Suprapubic skin (tissue), 4 donors: ENCODE measurements around the gene GIMAP1.

Experiments
- POLR2A ChIP-seq, 2 donors: fragments of 450-650 bp; IDR thresholded peaks; one replicate each; pipeline ENCODE4 v1.6.1; 2017; ENCODE audit warnings: antibody characterized with exemption in 2 of 2, mild to moderate bottlenecking in 2 of 2, moderate library complexity in 2 of 2
- POLR2AphosphoS5 ChIP-seq, 3 donors: sonication (generic); formaldehyde crosslinking; IDR thresholded peaks; one replicate each; pipeline ENCODE4 v1.6.1; 2017; ENCODE audit warnings: antibody characterized with exemption in 3 of 3
- TF ChIP-seq, protein P1 (sequence below), 2 donors: fragments of 200-600 bp in 1 of 2; fragments of 450-650 bp in 1 of 2; sonication (generic) in 1 of 2; IDR thresholded peaks; one replicate each; pipeline ENCODE4 v1.5.1; 2016 to 2019; ENCODE audit warnings: antibody characterized with exemption in 2 of 2, mild to moderate bottlenecking in 1 of 2, moderate library complexity in 1 of 2

DNA sequence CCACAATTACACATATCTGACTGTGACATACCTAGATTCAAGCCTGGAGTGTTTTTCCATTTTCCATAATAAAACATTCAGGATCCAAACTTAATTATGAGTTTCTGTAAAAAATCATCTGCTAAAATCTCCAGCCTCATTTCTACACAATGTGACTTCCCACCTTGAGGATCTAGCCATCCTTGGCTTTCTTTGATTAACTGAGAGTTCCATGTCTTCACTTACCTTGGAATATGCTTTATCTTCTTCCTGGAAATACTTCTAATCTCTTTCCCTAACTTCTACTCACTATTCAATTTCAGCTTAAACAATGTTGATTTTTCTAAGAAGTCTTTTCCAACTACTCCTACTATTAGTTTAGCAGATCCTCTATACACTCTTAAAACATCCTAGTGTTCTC, 47.4 kb upstream of the GIMAP1 start:
- TF ChIP-seq, protein P1, sequence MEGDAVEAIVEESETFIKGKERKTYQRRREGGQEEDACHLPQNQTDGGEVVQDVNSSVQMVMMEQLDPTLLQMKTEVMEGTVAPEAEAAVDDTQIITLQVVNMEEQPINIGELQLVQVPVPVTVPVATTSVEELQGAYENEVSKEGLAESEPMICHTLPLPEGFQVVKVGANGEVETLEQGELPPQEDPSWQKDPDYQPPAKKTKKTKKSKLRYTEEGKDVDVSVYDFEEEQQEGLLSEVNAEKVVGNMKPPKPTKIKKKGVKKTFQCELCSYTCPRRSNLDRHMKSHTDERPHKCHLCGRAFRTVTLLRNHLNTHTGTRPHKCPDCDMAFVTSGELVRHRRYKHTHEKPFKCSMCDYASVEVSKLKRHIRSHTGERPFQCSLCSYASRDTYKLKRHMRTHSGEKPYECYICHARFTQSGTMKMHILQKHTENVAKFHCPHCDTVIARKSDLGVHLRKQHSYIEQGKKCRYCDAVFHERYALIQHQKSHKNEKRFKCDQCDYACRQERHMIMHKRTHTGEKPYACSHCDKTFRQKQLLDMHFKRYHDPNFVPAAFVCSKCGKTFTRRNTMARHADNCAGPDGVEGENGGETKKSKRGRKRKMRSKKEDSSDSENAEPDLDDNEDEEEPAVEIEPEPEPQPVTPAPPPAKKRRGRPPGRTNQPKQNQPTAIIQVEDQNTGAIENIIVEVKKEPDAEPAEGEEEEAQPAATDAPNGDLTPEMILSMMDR (IDR thresholded peaks at IDR 0.05), result no peak
- no peak for TF ChIP-seq POLR2A (IDR thresholded peaks at IDR 0.05)
- no peak for TF ChIP-seq POLR2AphosphoS5 (IDR thresholded peaks at IDR 0.05)
